Measurements from ENCODE around the gene APOBEC3C.
"Not testable (repeated sequence)": the region's sequence is repeated elsewhere in the genome, so short reads cannot be mapped to it uniquely, and the experiment has no call there.

The APOBEC3C gene

GRCh38 chr22:39066442-39067276 is 52.6 kb downstream of the APOBEC3C start:
- not testable (repeated sequence) for DNase-seq

DNA sequence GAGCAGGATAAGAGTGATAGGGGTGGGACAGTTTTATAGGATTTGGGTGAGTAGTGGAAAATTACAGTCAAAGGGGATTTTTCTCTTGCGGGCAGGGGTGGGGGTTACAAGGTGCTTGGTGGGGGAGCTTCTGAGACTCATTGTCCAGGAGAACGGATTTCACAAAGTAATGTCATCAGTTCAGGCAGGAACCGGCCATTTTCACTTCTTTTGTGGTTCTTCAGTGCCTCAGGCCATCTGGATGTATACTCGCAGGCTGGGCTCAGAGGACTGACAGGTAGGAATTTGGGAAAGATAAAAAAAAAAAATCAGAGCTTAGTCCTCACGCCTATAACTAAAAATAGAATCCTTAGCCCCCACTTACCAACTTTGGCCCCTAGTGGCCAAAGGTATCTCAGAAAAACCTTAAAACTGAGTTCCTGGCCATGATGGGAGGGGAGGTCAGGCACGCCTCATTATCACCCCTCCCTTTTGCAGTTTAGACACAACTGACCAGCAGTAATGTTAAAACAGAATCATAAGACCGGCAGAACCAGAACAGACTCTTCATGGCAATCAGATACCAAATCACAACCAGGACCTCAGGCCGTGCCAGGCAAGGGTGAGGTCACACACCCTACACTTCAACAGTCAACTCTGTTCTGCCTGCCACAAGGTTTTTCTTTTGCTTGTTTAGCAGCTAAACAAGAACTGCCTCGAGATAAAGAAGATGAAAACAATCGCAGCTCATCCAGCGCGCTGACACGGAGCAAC is 54.2 kb downstream of the APOBEC3C start:
- no peak for DNase-seq
